Panc1 (cell line): Measurements from ENCODE around the gene NOL9. TPM values are rescaled to one million over a fixed set of nuclear protein-coding genes. Genes with fewer than 3 reads are reported as not detected.

Source experiments
- ATAC-seq: fragments of 200-7000 bp; cut with Tn5 transposase; 2 replicates; pipeline ENCODE4 v1.9.1; 2020; ENCODE audit warnings: mild to moderate bottlenecking, moderate library complexity
- BruUV-seq: library from RNA; stranded (reverse); fragments of 400-500 nt; replicated peaks from 2 replicates; lab custom pipeline; 2021; lab: Mats Ljungman, UMichigan
- CTCF ChIA-PET: fragments of 300-600 bp; sonication (Branson Sonifier 250); formaldehyde crosslinking; loops from one replicate; lab custom pipeline; 2022; ENCODE audit warnings: antibody characterized with exemption; lab: Charles Lee
- POLR2A ChIA-PET: fragments of 300-600 bp; sonication (Branson Sonifier 250); formaldehyde crosslinking; loops from one replicate; lab custom pipeline; 2022; ENCODE audit warnings: antibody characterized with exemption; lab: Charles Lee
- DNase-seq: peaks from one replicate; pipeline ENCODE4 v3.0.0-alpha.2; 2010; ENCODE audit warnings: low read depth, low spot score
- H3K27ac ChIP-seq: 2 replicates; pipeline ENCODE4 v1.5.1; 2011; ENCODE audit warnings: mild to moderate bottlenecking, low read length, inconsistent platforms
- H3K27me3 ChIP-seq: fragments of 200-500 bp; sonication (Bioruptor generic); 2 replicates; pipeline ENCODE4 v1.6.0; 2014; ENCODE audit warnings: low read length, inconsistent platforms; ENCODE audit not compliant: control insufficient read depth, insufficient read depth
- H3K36me3 ChIP-seq: fragments of 200-500 bp; sonication (Bioruptor generic); 2 replicates; pipeline ENCODE4 v1.5.1; 2014; ENCODE audit warnings: inconsistent platforms, mild to moderate bottlenecking, low read length, moderate library complexity; ENCODE audit not compliant: control insufficient read depth, insufficient read depth
- H3K4me1 ChIP-seq: 2 replicates; pipeline ENCODE4 v1.5.1; 2011; ENCODE audit warnings: inconsistent platforms, mild to moderate bottlenecking, low read length, moderate library complexity; ENCODE audit not compliant: control insufficient read depth, insufficient read depth
- H3K4me3 ChIP-seq, 2 experiments: 2 replicates each; pipeline ENCODE4 v1.5.1; 2011 to 2012; ENCODE audit warnings: low read depth in 2 of 2, low read length in 2 of 2, mild to moderate bottlenecking in 2 of 2, inconsistent platforms in 1 of 2, moderate library complexity in 1 of 2
- H3K9me3 ChIP-seq: fragments of 200-500 bp; sonication (Bioruptor generic); 2 replicates; pipeline ENCODE4 v1.5.1; 2014; ENCODE audit warnings: low read depth, mild to moderate bottlenecking, inconsistent platforms, low read length, moderate library complexity; ENCODE audit not compliant: control insufficient read depth, insufficient read depth
- POLR2AphosphoS5 ChIP-seq: IDR thresholded peaks from 2 replicates; pipeline ENCODE4 v1.6.1; 2012; ENCODE audit warnings: mild to moderate bottlenecking, low read depth, low read length, moderate library complexity
- SIN3A ChIP-seq: IDR thresholded peaks from 2 replicates; pipeline ENCODE4 v1.6.1; 2012; ENCODE audit warnings: low read depth, mild to moderate bottlenecking, low read length, moderate library complexity, borderline replicate concordance; ENCODE audit not compliant: insufficient read depth
- TCF7L2 ChIP-seq: IDR thresholded peaks from 2 replicates; pipeline ENCODE4 v1.6.1; 2011; ENCODE audit warnings: mild to moderate bottlenecking, low read depth, low read length, inconsistent platforms
- in situ Hi-C: cut with HindIII; loops from 2 replicates; pipeline ENCODE4 v1.10.0; 2016; ENCODE audit warnings: low sequenced_read_pairs, low pct_unique_long_range_greater_than_20kb
- intact Hi-C: fragments of 100-400 bp; cut with micrococcal nuclease; formaldehyde crosslinking; loops from one replicate; pipeline ENCODE4 v1.10.0; 2022; ENCODE audit not compliant: unreplicated experiment
- total RNA-seq: library from RNA; stranded (reverse); gene quantifications from one replicate; pipeline ENCODE4 v1.2.1, GENCODE V29; 2021; ENCODE audit not compliant: unreplicated experiment
- TF ChIP-seq, protein P1 (sequence below), 2 experiments: IDR thresholded peaks; 2 replicates each; pipeline ENCODE4 v1.6.1; 2011 to 2012; ENCODE audit warnings: low read depth in 2 of 2, control low read depth in 1 of 2, low read length in 1 of 2, mild to moderate bottlenecking in 1 of 2, moderate library complexity in 1 of 2; ENCODE audit not compliant: insufficient read depth in 1 of 2
- TF ChIP-seq, protein P2 (sequence below): fragments of 450-650 bp; IDR thresholded peaks from 2 replicates; pipeline ENCODE4 v1.5.1; 2017; ENCODE audit warnings: mild to moderate bottlenecking

NOL9 gene
- total RNA-seq, 1 experiment from 2014 or later = 46.4 TPM

DNA sequence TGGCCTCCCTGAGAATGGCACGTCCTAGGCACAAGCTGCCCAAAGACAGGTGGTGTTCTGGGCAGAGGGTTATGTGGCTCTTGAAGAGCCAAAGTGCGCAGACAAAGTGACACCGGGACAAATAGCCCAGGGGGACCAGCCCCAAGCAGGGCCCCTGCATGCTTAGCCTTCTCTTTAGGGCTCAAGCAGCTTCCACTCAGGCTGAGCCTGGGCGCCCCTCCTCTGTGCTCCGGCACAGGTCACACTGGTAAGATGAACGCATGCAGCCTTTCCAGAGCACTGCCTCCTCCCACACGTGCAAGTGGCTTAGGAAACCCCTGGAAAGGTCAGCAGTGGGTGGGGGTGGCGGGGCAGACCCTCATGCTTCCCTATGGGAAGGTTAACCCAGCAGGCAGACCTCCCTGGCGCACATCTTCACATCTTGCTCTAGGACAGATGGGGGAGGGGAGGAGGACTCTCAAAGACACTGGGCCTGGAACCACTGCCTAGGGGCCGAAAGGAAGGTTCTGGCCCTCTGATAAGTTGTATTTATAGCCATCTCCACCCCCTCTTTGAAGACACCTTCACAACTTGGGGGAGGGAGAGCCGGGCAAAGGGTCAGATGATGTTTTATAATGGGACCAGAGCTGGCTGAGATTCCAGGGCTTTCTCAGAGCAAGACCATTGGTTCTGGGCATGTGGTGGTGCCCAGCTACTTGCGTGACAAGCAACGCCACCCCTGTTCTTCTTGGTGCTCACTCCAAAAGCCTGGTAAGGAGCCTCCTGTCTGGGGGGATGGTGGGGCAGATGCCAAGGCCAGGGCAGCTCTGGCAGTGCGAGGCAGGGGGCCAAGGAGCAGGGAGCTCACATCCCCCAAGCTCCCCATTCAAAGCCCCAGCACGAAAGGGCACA is 42.8 kb upstream of the NOL9 start:
- CTCF ChIA-PET = interaction anchor here (0.6 kb wide), 1 partner anchor 204 kb away, joined by 3 read pairs; the partner anchor contains the start of gene ACOT7
- TF ChIP-seq POLR2AphosphoS5 (no peak), SIN3A (no peak), TCF7L2 (no peak)
- TF ChIP-seq, protein P1, sequence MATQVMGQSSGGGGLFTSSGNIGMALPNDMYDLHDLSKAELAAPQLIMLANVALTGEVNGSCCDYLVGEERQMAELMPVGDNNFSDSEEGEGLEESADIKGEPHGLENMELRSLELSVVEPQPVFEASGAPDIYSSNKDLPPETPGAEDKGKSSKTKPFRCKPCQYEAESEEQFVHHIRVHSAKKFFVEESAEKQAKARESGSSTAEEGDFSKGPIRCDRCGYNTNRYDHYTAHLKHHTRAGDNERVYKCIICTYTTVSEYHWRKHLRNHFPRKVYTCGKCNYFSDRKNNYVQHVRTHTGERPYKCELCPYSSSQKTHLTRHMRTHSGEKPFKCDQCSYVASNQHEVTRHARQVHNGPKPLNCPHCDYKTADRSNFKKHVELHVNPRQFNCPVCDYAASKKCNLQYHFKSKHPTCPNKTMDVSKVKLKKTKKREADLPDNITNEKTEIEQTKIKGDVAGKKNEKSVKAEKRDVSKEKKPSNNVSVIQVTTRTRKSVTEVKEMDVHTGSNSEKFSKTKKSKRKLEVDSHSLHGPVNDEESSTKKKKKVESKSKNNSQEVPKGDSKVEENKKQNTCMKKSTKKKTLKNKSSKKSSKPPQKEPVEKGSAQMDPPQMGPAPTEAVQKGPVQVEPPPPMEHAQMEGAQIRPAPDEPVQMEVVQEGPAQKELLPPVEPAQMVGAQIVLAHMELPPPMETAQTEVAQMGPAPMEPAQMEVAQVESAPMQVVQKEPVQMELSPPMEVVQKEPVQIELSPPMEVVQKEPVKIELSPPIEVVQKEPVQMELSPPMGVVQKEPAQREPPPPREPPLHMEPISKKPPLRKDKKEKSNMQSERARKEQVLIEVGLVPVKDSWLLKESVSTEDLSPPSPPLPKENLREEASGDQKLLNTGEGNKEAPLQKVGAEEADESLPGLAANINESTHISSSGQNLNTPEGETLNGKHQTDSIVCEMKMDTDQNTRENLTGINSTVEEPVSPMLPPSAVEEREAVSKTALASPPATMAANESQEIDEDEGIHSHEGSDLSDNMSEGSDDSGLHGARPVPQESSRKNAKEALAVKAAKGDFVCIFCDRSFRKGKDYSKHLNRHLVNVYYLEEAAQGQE (IDR thresholded peaks at IDR 0.05; ENCODE audit: insufficient read depth in 1 of 2, low read depth in 2 of 2, low read length in 1 of 2) = no peak
- TF ChIP-seq, protein P2, sequence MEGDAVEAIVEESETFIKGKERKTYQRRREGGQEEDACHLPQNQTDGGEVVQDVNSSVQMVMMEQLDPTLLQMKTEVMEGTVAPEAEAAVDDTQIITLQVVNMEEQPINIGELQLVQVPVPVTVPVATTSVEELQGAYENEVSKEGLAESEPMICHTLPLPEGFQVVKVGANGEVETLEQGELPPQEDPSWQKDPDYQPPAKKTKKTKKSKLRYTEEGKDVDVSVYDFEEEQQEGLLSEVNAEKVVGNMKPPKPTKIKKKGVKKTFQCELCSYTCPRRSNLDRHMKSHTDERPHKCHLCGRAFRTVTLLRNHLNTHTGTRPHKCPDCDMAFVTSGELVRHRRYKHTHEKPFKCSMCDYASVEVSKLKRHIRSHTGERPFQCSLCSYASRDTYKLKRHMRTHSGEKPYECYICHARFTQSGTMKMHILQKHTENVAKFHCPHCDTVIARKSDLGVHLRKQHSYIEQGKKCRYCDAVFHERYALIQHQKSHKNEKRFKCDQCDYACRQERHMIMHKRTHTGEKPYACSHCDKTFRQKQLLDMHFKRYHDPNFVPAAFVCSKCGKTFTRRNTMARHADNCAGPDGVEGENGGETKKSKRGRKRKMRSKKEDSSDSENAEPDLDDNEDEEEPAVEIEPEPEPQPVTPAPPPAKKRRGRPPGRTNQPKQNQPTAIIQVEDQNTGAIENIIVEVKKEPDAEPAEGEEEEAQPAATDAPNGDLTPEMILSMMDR = no peak
- POLR2A ChIA-PET = no interaction called here
- Histone ChIP-seq H3K36me3 (peaks cover 2% of the 10 kb centered on the region; the same call in 1 of the 2 replicates), H3K27me3 (no peaks in the 10 kb centered on the region), H3K27ac (no peak overlapping the region), H3K4me1 (peaks cover 16% of the 10 kb centered on the region), H3K9me3 (no peaks in the 10 kb centered on the region), H3K4me3 (no peak overlapping the region)
- no peak for ATAC-seq
- no peak for DNase-seq
- intact Hi-C loops = no loop called here
- no TSS peak for BruUV-seq
- in situ Hi-C loops = no loop called here

DNA sequence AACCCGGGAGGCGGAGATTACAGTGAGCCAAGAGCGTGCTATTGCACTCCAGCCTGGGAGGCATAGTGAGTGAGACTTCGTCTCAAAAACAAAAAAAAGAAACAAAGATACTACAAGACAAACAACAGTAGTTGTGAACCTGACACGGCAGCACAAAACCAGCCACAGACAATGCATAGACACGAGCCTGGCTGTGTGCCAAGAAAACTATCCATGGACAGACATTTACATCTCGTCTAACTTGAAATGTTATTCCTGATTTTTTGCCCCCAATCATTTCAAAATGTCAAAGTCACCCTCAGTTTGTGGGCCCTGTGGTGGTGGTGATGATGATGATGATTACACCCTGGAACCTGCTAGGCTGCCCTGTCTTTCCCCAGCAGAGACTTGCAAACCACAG is 42.0 kb upstream of the NOL9 start:
- CTCF ChIA-PET = no interaction called here
- Histone ChIP-seq H3K4me1 (peaks cover 16% of the 10 kb centered on the region), H3K9me3 (no peaks in the 10 kb centered on the region), H3K27ac (no peak overlapping the region), H3K27me3 (no peaks in the 10 kb centered on the region), H3K36me3 (peaks cover 2% of the 10 kb centered on the region; the same call in 1 of the 2 replicates), H3K4me3 (no peak overlapping the region)
- intact Hi-C loops (no loop called here), in situ Hi-C loops (no loop called here)
- ATAC-seq (no peak), DNase-seq (no peak)
- BruUV-seq = no TSS peak
- POLR2A ChIA-PET = no interaction called here
- TF ChIP-seq, protein P1 (IDR thresholded peaks at IDR 0.05; ENCODE audit: insufficient read depth in 1 of 2, low read depth in 2 of 2, low read length in 1 of 2) = no peak
- TF ChIP-seq SIN3A = no peak
- TF ChIP-seq POLR2AphosphoS5 = no peak
- TF ChIP-seq, protein P2 = no peak
- TF ChIP-seq TCF7L2 = no peak
